NCI-H774 (cell line): ENCODE data around the gene PACS2.
A peak's percentile ranks its signal among the peaks of the same experiment; 100 is the strongest.
"Not testable (repeated sequence)": the region's sequence is repeated elsewhere in the genome, so short reads cannot be mapped to it uniquely, and the experiment has no call there.

Source experiments
- DNase-seq: peaks from one replicate; lab custom pipeline; 2025; lab: John Stamatoyannopoulos, UW

PACS2 gene

GRCh38 chr14:105332350-105332874 is 17.9 kb downstream of the PACS2 start:
- DNase-seq = no peak

DNA sequence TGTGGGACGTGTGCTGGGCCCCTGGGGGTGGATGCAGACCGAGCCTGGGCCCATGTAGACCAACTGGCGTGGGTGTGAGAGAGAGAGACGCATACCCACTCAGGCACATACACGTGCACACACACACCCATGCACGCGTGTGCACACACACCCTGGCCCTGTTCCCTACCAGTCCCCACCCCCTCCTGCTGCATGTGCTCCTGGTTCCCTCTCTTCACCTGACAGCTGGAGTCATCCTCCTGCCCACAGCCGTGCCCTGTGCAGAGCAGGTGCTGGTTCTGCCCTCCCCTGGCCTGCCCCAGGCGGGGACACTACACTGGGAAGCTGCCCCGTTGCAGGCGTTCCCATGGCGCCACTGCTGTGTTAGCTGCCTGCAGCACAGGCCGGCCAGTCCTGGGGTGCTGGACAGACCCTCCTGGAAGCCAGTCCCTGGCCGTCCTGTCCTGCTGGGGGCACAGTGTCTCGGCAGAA is 18.5 kb downstream of the PACS2 start:
- no peak for DNase-seq

- no peak for DNase-seq
These were observed 19.2 kb downstream of the PACS2 start for GRCh38 chr14:105333613-105334364.

GRCh38 chr14:105334383-105335230 is 20.1 kb downstream of the PACS2 start:
- DNase-seq = no peak

GRCh38 chr14:105335231-105335542 is 20.6 kb downstream of the PACS2 start:
- DNase-seq = not testable (repeated sequence)

GRCh38 chr14:105335735-105336476 is 21.4 kb downstream of the PACS2 start:
- no peak for DNase-seq

DNA sequence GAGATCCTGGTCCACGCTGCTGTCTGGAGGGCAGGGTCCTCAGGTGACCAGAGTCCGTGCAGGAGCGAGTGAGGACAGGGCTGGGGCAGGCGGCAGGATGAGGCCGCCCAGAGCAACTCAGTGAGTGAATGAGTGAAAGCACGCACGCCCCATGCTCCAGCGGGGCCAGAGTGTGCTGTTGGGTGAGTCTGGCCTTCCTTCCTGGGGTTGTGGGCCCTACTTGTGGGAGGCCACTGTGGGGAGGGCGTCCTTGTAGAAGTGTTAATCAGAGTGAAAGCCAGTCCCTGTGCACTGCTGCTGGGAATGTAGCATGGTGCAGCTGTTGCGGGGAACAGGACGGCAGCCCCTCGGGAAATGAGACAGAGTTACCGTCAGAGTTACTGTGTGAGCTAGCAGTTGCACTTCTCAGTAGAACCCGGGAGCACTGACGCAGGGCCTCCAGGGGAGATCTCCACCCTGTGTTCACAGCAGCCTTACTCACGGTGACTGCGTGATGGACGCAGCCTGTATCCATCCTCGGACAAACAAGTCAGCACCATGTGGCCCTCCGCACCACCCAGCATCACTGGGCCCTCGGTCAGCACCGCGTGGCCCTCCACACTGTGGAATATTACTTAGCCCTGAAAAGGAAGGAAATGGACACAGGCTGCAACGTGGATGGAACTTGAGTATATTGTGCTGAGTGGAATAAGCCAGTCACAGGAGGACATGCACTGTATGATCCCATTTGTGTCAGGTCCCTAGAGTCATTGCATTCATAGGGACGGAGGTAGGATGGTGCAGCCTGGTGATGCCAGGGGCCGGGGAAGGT is 22.1 kb downstream of the PACS2 start:
- DNase-seq = no peak

DNA sequence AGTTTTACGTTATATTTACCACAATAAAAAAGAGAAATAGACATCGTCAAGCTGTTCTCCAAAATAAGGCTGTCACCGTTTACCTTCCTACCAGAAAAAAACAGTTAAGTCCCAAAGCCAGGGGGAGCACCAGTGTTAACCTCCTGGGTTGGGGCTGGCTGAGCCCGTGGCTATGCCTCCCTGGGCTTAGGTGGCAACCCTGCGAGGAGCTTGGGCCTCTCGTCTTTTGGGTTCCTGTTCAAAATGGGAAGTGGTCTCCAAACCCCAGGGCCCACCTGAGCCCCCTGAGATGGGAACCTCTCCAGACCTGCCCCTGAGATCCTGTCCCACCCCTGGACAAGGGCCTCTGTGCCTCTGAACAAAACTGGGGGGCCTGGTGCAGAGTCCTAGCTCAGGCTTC is 22.9 kb downstream of the PACS2 start:
- no peak for DNase-seq

DNA sequence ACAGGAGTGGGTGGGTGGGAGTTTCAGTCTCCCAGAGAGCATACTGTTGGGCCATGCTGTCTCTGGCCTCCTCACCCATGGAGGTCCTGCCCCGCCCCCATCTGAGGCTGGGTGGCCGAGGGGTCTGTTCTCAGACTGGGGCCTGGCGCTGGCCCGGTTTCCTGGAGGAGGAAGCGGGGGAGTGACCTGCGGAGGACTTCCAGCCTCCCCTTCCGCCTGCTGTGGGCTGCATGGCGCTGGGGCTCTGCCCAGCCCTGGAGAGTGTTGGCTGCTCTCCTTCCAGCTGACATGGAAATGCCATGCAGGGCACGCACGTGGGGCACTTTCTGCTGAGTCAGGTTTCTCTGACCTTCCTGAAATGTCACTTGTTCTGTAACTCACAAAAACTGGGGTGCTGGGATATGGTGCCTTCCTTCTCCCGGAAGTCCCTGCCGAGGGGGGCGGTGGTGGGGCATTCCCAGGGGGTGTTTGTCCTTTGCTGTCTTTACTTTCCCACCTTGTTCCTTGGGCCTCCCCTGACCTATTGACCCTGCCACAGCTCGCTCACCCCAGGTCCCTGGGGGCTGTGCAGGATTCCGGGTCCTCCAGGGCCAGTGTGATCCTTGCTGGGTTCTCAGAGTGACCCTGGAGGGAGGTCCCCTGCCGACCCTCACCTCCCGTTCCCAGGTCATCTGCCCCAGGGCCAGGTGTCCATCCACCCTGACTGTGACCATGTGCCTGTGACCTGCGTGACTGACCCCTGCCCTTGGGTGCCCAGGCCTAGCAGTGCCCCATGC is 23.6 kb downstream of the PACS2 start:
- DNase-seq = no peak

GRCh38 chr14:105340821-105341733 is 26.5 kb downstream of the PACS2 start:
- peak; percentile 52 for DNase-seq

DNA sequence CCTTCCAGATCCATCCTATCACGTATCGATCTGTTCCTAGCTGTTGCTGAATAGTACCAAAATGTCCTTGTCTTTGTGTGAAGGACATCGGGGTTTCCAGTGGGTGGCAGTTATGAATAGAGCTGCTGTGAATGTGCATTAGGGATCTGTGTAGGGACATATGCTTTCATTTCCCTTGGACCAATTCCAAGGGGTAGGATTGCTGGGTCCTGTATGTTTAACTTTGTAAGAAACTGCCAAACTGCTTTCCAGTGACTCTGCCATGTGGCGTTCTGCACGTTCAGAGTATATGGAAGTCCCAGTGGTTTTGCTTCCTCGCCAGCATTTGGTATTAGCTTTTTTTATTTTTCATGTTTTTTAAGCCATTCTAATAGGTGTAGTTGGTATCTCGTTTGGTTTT is 28.6 kb downstream of the PACS2 start:
- DNase-seq = peak; percentile 10

- no peak for DNase-seq
These were observed 31.6 kb downstream of the PACS2 start for GRCh38 chr14:105346200-105346533.

- no peak for DNase-seq
These were observed 32.5 kb downstream of the PACS2 start for GRCh38 chr14:105346876-105347586.

DNA sequence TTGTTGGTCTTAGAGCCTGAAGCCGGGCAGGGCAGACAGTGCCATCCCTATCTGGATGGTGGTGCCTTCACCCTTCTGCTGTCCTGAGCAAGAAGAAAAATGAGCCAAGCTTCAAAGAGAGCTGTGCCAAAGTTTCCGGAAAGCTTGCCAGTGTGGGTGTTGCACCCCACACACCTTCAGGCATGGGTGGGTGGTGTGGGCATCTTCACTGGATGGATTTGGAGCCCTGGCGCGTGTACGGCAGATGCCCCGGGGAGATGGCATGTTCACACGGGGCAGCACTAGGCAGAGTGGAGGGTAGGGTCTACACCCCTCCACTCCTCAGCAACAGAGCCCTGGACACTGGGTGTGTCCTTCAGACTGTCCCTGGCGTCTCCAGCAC is 33.0 kb downstream of the PACS2 start:
- DNase-seq = no peak

DNA sequence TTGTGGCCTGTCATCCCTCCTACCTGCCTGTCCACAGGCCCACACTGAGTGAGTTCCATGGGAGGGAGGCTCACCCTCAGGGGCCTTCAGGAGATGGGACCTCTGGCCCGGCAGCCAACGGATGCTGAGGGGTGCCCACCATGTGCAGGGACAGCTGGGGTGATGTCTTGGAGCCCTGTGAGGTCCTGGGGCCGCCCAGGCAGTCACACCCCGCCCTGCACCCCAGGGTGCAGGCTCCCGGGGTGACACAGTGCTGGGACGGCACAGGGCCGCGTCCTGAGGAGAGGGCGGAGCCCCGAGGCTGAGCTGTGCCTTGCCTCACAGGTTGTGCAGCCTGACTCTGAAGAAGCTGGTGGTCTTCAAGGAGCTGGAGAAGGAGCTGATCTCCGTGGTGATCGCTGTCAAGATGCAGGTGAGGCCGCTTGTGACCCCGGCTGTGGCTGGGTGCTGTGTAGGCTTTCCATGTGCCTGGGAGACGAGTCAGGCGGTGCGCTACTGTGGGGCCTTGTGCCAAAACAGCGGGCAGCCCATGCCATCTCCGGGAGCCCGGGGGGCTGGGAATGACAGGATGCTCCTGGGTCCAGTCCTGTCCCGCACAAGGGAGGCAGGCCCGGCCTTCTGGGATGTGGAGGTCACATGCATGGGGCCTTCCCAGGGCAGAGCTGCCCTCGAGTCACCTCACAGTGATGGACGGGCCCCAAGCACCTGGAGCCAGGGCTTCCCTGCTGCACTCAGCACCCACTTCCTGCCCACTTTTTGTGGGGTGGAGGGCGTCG is 33.8 kb downstream of the PACS2 start:
- no peak for DNase-seq

GRCh38 chr14:105348945-105349699 is 34.6 kb downstream of the PACS2 start:
- DNase-seq = no peak

DNA sequence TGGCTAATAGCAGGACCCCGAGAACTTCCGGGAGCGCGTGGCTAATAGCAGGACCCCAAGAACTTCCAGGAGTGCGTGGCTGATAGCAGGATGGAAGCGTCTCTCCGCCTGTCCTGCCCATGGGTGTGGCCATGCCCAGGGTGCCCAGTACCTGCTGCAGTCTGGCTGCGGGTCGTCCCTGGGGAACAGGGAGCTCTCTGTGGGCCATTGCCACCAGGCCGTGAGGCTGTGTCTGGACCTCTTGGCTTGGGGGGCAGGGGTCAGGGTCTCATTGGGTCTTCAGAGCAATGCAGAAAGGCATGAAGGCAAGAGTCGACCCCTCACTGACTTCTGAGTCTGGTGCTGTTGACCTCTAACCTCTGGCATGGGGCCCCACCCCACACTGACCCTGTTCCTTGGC is 35.4 kb downstream of the PACS2 start:
- no peak for DNase-seq
